ENCODE measurements around the gene TPSB2.

DNA sequence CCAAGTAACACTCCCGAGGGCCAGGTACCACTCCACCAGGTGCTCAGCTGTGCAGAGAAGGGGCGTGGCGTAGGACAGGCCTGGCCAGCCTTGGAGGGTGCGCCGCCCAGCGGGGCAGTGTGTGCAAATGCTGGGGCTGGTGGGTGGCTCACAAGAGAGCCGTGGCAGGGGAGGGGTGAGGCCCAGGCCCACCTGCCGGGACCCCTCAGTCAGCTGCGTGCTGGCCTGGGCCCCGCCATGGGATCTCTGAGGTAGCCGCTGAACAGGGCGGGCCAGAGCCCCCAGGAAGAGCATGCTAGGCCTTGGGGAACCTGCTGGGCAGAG lies 13.7 kb downstream of the TPSB2 start:
- TF ChIP-seq, protein P1, sequence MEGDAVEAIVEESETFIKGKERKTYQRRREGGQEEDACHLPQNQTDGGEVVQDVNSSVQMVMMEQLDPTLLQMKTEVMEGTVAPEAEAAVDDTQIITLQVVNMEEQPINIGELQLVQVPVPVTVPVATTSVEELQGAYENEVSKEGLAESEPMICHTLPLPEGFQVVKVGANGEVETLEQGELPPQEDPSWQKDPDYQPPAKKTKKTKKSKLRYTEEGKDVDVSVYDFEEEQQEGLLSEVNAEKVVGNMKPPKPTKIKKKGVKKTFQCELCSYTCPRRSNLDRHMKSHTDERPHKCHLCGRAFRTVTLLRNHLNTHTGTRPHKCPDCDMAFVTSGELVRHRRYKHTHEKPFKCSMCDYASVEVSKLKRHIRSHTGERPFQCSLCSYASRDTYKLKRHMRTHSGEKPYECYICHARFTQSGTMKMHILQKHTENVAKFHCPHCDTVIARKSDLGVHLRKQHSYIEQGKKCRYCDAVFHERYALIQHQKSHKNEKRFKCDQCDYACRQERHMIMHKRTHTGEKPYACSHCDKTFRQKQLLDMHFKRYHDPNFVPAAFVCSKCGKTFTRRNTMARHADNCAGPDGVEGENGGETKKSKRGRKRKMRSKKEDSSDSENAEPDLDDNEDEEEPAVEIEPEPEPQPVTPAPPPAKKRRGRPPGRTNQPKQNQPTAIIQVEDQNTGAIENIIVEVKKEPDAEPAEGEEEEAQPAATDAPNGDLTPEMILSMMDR (IDR thresholded peaks at IDR 0.05), result no peak
- no peak for TF ChIP-seq POLR2A (IDR thresholded peaks at IDR 0.05)
